GM19452 (cell line): ENCODE measurements around the gene RPS6KA2.
"Not testable (repeated sequence)": the region's sequence is repeated elsewhere in the genome, so short reads cannot be mapped to it uniquely, and the experiment has no call there.

ENCODE experiments used
- ATAC-seq: cut with Tn5 transposase; IDR thresholded peaks from one replicate; pipeline ENCODE4 v1.9.1; 2021; ENCODE audit not compliant: unreplicated experiment

The RPS6KA2 gene

DNA sequence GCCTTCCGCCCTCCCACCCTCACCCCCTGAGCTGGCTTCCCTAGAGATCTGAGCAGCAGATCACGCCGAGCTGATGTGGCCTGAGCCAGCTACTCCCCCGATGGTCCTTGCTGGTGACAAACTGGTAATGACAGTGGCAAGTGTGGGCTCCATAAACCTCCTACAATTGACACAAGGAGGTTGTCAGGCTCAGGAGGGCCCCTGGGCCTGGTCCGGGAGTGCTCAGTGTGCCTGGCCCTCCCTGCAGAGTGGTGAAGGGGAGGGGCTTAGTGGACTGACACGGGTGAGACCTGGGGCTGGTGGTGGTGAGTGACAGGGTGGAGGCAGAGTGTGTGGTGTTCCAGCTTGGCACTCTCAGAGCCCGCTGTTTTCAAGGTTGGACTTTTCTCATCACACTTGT, 221.7 kb downstream of the RPS6KA2 start:
- no peak for ATAC-seq

DNA sequence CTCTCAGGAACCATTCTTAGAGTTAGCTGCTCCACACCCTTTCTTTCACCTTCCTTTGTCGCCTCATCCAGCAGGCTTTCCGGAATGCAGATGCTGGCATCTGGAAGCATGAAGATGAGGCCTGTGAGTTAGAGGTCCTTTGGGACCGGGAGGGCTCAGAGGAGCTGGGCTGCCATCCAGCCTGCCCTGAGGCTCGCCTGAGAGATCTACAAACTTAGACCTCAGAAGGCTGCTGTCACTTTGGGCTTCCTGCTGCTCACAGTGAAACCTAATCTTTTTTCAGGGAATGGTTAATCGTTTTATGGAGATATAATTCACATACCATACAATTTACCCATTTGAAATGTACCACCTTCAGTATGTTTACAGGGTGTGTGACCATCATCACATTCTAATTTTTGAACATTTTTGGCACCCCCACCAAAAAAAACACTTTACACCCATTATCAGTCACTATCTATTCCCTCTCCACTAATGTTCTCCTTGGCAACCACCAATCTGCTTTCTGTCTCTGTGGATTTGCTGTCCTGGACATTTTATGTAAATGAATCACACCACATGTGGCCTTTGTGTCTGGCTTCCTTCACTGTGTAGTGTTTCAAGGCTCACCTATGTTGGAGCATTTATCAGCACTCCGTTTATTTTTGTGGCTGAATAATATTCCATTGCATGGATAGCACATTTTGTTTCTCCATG, 224.3 kb downstream of the RPS6KA2 start:
- no peak for ATAC-seq

- ATAC-seq = peak; percentile 88
Measured at GRCh38 chr6:166400649-166401250, 226.3 kb downstream of the RPS6KA2 start.

GRCh38 chr6:166400181-166400580, 226.9 kb downstream of the RPS6KA2 start:
- ATAC-seq = no peak

DNA sequence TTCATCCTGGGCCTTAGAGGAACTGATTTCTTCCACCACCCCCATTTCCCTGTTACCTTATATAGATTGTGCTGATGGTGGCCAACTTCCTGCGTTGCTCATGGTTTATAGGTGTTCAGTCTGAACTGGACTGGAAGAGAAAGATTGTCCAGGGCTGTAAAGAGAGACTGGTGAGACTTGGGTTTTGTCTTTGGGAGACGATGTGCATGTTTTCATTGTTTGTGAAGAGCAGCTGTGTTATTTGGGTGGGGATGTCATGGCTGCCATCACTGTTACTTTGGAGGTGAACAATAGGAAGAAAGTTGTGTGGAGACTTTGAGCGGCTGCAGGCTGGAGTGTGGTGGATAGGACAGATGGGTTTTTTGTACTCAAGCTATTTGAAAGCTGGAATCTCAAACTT, 228.7 kb downstream of the RPS6KA2 start:
- ATAC-seq = no peak

DNA sequence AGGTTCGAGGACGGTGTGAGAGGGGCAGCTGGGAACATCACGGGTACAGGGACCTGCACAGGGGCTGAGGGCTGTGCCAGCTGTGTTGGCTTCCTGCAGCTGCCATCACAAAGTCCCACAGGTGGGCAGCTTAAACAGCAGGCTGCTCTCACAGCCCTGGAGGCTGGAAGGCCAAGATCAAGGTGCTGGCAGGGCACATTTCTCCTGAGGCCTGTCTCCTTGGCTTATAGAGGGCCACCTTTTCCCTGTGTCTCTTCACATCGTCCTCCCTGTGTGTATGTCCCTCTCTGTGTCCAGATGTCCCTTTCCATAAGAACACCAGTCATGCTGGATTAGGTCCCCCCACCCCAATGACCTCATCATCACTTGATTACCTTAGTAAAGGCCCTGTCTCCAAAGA, 229.2 kb downstream of the RPS6KA2 start:
- no peak for ATAC-seq

DNA sequence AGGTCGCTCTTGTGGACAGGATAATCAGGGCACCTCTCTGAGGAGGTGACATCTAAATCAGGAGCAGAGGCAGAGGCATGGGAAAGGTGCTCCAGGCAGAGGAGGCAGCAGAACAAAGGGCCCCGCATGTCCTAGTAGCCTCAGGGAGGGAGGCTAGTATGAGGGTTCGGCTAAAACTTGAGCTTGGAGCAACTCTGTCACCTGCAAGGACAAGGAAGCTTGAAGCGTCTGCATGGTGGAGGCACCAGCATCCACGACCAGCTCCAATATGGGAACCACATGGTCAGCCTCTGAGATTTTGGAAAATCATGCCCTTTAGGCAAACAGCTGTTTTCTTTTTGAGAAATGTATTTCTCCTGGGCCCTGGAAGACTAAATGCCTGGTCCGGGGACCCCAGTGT, 231.3 kb downstream of the RPS6KA2 start:
- ATAC-seq = no peak

DNA sequence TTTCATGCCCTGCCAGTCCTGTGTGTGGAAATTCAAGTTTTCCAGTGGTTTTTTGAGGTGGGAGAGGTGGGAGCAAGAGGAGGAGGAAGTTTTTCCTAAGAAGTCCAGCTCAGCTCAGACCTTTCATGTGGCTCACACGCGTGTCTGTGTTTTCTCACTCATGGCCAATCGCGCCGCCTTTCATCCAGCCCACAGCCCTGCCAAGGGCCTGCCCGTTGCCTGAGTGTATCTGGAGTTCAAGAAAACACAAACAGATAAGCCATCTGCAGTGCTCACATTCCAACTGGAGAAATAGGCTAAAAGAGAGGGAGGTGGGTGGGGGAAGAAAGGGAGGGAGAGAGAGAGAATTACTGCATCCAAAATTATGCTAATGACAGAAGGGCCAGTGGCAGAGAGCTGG, 231.7 kb downstream of the RPS6KA2 start:
- no peak for ATAC-seq

GRCh38 chr6:166394036-166394892, 232.8 kb downstream of the RPS6KA2 start:
- no peak for ATAC-seq

DNA sequence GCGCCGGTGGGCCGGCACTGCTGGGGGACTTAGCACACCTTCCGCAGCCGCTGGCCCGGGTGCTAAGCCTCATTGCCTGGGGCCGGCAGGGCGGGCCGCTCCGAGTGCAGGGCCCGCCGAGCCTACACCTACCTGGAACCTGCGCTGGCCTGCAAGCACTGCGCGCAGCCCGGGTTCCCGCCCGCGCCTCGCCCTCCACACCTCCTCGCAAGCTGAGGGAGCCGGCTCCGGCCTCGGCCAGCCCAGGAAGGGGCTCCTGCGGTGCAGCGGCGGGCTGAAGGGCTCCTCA, 233.6 kb downstream of the RPS6KA2 start:
- ATAC-seq = no peak

DNA sequence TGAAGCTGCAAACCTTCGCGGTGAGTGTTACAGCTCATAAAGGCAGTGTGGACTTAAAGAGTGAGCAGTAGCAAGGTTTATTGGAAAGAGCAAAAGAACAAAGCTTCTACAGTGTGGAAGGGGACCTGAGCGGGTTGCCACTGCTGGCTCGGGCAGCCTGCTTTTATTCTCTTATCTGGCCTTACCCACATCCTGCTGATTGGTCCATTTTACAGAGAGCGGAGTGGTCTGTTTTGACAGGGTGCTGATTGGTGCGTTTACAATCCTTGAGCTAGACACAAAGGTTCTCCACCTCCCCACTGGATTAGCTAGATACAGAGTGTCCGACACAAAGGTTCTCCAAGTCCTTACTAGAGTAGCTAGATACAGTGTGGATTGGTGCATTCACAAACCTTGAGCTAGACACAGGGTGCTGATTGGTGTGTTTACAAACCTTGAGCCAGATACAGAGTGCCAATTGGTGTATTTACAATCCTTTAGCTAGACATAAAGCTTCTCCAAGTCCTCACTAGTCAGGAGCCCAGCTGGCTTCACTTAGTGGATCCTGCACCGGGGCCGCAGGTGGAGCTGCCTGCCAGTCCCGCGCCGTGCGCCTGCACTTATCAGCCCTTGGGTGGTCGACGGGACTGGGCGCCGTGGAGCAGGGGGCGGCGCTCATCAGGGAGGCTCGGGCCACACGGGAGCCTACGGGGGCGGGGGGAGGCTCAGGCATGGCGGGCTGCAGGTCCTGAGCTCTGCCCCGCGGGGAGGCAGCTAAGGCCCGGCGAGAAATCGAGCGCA, 234.1 kb downstream of the RPS6KA2 start:
- ATAC-seq = not testable (repeated sequence)

- no peak for ATAC-seq
Measured at GRCh38 chr6:166389119-166389518, 237.9 kb downstream of the RPS6KA2 start.

- no peak for ATAC-seq
Measured at GRCh38 chr6:166388290-166389004, 238.6 kb downstream of the RPS6KA2 start.

GRCh38 chr6:166387642-166388289, 239.3 kb downstream of the RPS6KA2 start:
- ATAC-seq = no peak

DNA sequence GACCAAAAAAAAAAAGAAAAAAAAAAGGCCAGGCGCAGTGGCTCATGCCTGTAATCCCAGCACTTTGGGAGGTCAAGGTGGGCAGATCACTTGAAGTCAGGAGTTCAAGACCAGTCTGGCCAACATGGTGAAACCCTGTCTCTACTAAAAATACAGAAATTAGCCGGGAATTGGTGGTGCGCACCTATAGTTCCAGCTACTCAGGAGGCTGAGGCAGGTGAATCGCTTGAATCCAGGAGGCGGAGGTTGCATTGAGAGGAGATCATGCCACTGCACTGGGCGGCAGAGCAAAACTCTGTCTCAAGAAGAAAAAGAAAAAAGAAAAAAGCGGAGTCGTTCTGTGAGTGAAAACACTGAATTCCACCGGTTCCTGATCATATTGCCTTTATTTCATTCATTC, 240.0 kb downstream of the RPS6KA2 start:
- not testable (repeated sequence) for ATAC-seq

- no peak for ATAC-seq
Measured at GRCh38 chr6:166386111-166386510, 240.9 kb downstream of the RPS6KA2 start.

DNA sequence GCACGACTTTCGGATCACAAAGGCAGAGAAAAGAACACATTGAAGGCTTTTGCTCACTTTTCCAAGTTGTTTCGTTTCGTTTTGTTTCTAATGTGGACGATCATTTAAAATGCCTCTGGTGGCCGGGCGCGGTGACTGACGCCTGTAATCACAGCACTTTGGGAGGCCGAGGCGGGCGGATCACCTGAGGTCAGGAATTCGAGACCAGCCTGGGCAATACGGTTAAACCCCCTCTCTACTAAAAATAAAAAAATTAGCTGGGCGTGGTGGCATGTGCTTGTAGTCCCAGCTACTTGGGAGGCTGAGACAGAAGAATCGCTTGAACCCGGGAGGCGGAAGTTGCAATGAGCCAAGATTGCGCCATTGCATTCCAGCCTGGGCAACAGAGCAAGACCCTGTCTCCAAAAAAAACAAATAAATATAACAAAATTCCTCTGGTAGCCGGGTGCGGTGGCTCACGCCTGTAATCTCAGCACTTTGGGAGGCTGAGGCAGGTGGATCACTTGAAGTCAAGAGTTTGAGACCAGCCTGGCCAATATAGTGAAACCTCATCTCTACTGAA, 243.2 kb downstream of the RPS6KA2 start:
- not testable (repeated sequence) for ATAC-seq

DNA sequence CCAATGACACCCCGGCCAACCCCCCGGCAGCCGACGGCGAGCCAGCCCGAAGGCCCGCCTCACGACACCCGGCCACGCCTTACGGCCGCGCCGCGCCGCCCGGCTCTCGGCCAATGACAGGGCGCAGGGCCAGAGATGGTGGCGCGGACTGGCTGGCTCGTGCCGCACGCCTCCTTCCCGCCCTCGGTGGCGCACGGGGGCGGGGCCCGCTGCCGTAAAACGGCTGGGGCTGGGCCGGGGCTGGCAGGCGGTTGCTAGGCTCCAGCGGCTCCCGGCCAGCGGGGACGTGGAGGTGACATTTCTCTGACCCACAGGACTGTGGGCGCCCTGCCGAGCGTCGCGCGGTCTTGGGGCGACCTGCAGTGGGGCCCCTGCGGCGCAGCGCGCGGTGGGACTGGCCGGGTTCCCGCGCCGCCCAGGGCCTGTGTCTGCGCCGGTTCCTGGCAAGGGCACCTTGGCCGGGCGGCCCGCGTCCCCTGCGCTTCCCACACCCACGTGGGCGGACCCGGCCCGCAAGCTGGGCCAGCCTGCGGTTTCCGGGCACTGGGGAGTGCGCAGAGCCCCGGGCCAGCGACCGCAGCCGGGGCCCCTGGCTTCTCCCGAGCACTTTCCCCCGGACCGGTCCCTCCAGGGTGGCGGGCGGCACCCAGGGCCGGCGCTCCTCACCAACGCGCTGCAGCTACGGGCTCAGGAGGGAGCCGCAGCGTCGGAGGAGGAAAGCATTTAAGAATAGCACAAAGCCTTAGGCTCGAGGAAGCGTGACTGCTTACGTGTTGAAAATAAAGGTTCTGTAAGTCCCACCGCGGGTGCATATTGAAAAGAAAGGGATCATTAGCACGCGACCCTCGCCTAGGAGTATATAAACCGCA, 243.9 kb downstream of the RPS6KA2 start, which contains the start of gene MPC1:
MPC1 (minus strand) TSS at position 8 of the 869 bp plus-strand sequence. CDS start 64 bp downstream, outside the sequence.
- ATAC-seq = peak; percentile 87

GRCh38 chr6:166382500-166382932, 244.5 kb downstream of the RPS6KA2 start:
- peak; percentile 8 for ATAC-seq
